ENCODE data around the gene ARFIP1.

DNA sequence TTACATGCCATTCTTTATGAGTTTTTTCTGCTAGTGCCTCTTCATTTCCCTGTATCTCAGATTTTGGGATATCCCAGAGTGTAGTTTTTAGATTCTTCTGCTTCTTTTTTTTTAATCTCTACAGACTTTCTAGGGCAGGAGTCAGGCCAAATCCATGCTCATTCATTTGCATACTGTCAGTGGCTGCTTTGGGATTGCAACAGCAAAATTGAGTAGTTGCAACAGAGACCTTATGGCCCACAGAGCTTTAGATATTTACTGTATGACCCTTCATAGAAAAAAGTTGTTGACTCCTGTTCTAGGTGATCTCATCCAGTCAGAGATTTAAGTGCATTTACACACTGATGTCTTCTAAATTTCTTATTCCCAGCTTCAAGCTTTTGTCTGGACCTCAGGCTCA, 35.3 kb downstream of the ARFIP1 start:
- no peak for TF ChIP-seq ZBTB7A (IDR thresholded peaks at IDR 0.05; ENCODE audit: low read depth)
- TF ChIP-seq NFIC (IDR thresholded peaks at IDR 0.05): no peak

Data from Ishikawa (cell line).